Ectodermal cell (in vitro differentiated cells): Measurements from ENCODE around the gene CD79A.

Experiments
- H3K27ac ChIP-seq: 2 replicates; pipeline ENCODE4 v1.7.0; 2013; ENCODE audit warnings: mild to moderate bottlenecking, low read depth, low read length; ENCODE audit not compliant: insufficient read depth, poor library complexity, severe bottlenecking
- H3K27me3 ChIP-seq: 2 replicates; pipeline ENCODE4 v1.7.0; 2013; ENCODE audit warnings: mild to moderate bottlenecking, low read length; ENCODE audit not compliant: insufficient read depth, control insufficient read depth, poor library complexity, severe bottlenecking
- H3K36me3 ChIP-seq: one replicate; pipeline ENCODE4 v1.7.0; 2013; ENCODE audit warnings: low read length; ENCODE audit not compliant: control insufficient read depth, insufficient read depth
- H3K4me1 ChIP-seq: one replicate; pipeline ENCODE4 v1.7.0; 2013; ENCODE audit warnings: low read length; ENCODE audit not compliant: control insufficient read depth, insufficient read depth
- H3K4me3 ChIP-seq: 2 replicates; pipeline ENCODE4 v1.7.0; 2013; ENCODE audit warnings: low read depth, low read length, control low read depth; ENCODE audit not compliant: insufficient read depth
- H3K9me3 ChIP-seq: 2 replicates; pipeline ENCODE4 v1.7.0; 2013; ENCODE audit warnings: mild to moderate bottlenecking, low read length, moderate library complexity; ENCODE audit not compliant: control insufficient read depth
- WGBS, 2 experiments: methylation state at CpG; one replicate each; pipeline ENCODE4 v1.1.7; 2013; ENCODE audit warnings: missing lambda C conversion rate in 2 of 2; 5-methylcytosine and 5-hydroxymethylcytosine counted together

Gene CD79A

DNA sequence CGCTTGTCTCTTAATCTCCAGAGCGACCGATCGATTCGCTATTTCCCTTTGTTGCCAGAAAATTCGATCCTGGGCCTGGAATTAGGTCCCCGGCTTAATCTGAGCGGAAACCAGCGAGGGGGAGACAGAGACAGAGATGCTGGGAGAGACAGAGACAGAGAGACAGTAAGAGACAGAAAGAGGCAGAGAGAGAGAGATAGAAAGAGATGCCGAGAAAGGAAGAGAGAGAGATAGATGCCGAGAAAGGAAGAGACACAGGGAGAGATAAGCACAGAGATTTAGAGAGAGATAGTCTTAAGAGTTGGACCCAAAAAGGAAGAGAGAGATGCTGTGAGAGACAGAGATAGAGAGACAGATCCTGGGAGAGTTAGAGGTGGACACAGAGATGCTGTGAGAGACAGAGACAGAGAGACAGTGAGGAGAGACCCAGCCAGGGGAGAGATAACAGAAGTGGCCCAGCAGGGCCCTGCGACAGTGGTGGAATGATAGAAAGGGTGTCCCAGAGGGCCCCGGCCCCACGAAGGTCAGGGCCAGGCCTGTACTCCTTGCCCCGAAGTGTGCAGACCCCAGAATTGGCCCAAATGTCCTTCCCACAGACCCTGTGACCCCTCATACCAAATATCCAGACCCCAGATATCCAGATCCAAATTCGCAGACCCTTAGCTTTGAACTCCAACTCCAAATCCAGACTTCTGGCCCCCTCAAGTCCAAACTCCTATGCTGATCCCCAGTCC, 49.9 kb downstream of the CD79A start:
- Histone ChIP-seq H3K4me3 (no peak overlapping the region), H3K36me3 (no peaks in the 10 kb centered on the region)
- WGBS, 2 experiments: 46 to 48% methylated on average over 16 of the region's 16 CpGs

DNA sequence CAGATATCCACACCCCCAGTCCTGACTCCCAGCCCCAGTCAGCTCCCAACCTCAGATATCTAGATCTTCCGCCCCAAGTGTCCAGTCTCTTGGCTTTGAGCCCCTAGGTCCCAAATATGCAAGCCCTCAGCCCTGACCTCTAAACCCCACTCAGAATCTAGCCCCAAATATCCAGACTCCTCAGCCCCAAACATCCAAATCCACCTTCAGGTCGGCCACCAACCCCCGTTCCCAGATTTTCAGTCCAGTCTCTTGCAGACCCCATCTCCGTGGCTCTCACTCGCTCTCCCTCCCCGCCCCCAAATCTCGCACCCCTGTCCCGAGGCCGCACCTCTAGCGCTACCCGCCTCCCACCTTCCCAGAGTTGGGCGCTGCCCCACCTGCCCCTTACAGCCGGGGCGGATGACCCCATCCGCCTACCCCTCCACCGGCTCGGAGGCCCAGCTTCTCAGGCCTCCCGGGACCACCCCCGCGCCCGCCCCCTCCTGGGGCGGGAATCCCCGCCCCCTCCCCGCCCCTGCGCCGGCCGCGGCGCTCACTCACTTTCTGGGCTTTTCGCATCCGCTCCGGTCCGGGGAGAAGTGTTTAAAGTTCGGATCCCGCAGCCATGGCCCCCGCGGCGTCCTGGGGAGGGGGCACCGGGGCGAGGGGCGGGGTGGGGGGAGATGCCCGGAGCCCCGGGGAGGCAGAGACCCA, 50.6 kb downstream of the CD79A start:
- WGBS, 2 experiments: 2 to 3% methylated on average over 43 of the region's 43 CpGs
- no peaks in the 10 kb centered on the region for H3K9me3 ChIP-seq
- H3K4me1 ChIP-seq: peaks cover 4% of the 10 kb centered on the region
- peaks cover 100% of the 10 kb centered on the region for H3K27me3 ChIP-seq
- no peak overlapping the region for H3K27ac ChIP-seq
- H3K36me3 ChIP-seq: no peaks in the 10 kb centered on the region
- peak overlapping the region; percentile 19 for H3K4me3 ChIP-seq

More for the DNA sequence above, 49.9 kb downstream of the CD79A start:
- no peaks in the 10 kb centered on the region for H3K9me3 ChIP-seq
- H3K27ac ChIP-seq: no peak overlapping the region
- peaks cover 100% of the 10 kb centered on the region for H3K27me3 ChIP-seq
- peaks cover 11% of the 10 kb centered on the region for H3K4me1 ChIP-seq

DNA sequence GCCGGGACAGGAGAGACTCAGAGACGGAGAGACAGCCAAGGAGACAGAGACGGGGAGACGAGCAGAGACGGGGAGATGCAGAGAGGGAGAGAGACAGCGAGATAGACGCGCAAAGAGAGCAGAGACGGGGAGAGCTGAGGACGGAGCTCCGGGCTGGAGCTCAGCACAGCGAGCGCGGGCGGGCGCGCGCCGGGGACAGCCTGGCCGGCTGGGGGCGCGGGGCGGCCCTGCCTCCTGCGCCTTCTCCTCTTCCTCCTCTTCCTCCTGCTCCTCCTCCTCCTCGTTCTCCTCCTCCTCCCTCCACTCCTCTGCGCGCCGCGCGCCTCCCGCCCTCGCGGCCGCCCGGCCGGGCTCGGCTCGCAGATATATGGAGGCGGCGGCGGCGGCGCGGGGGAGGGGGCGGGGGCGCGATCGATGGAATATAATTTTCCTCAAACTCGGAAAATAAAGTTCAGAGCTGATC, 51.2 kb downstream of the CD79A start, which contains the start of gene ERFL:
TSS of gene ERFL (minus strand) at position 229 of the 463 bp plus-strand sequence. CDS start 15,530 bp downstream, outside the sequence.
- Histone ChIP-seq H3K36me3 (no peaks in the 10 kb centered on the region), H3K4me3 (peak within 1 kb of the TSS; percentile 19), H3K9me3 (no peaks in the 10 kb centered on the region), H3K4me1 (peaks cover 4% of the 10 kb centered on the region), H3K27ac (no peak within 1 kb of the TSS), H3K27me3 (peaks cover 100% of the 10 kb centered on the region)
- 0% methylated on average over 48 of the region's 49 CpGs for WGBS, 2 experiments

GRCh38 chr19:41928754-41929535, 51.9 kb downstream of the CD79A start:
- no peaks in the 10 kb centered on the region for H3K36me3 ChIP-seq
- H3K27ac ChIP-seq: no peak overlapping the region
- peaks cover 100% of the 10 kb centered on the region for H3K27me3 ChIP-seq
- 6% methylated on average over 28 to 29 of the region's 29 CpGs for WGBS, 2 experiments
- H3K4me1 ChIP-seq: peaks cover 4% of the 10 kb centered on the region
- H3K4me3 ChIP-seq: peak overlapping the region; percentile 19
- no peaks in the 10 kb centered on the region for H3K9me3 ChIP-seq

DNA sequence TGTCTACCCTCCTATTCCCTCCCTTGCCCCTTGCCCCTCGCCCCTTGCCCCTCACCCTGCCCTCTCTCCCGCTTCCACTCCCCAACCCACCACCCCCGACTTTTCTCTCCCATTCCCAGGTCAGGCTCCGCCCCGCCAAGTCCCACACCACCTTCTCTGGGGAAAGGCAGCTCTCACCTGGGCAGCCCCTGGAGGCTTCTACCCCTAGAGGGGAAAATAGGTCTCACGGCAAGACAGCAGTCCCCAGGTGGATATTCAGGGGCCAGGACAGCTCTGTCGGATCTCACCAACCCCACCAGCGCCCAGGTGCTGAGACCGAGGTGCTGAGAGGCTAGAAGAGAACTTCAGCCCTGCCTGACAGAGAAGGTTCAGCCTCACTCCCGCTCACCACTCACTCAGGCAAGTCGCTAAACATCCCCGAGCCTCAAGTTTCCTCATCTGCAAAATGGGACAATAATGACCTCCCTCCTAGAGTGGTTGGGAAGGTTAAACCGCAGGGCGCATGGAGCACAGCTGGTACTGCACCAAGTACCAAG, 52.5 kb downstream of the CD79A start:
- Histone ChIP-seq H3K9me3 (no peaks in the 10 kb centered on the region), H3K27me3 (peaks cover 100% of the 10 kb centered on the region), H3K4me1 (peaks cover 4% of the 10 kb centered on the region), H3K27ac (no peak overlapping the region), H3K36me3 (no peaks in the 10 kb centered on the region), H3K4me3 (no peak overlapping the region)
- 20 to 23% methylated on average over 14 of the region's 14 CpGs for WGBS, 2 experiments

DNA sequence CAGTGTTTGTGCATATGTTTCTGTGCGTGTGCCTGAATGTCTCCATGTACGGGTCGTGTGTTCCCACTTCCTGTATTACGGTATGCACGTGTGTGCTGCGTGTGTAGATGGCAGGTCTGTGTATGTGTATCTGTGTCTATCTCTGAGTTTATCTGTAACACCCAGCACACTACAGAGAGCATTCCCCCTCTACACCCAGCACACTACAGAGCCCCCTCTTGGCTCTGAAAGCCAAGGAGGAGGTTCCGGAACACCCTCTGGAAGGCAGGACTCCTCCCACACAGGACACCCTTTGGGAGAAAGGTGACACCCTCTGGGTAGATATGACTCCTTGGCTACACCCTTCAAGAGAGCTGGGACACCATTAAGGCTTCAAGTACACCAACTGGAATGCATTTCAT, 53.2 kb downstream of the CD79A start:
- Histone ChIP-seq H3K27me3 (peaks cover 100% of the 10 kb centered on the region), H3K9me3 (no peaks in the 10 kb centered on the region), H3K4me3 (no peak overlapping the region), H3K4me1 (peaks cover 4% of the 10 kb centered on the region), H3K27ac (no peak overlapping the region), H3K36me3 (no peaks in the 10 kb centered on the region)
- 42 to 47% methylated on average over 7 of the region's 7 CpGs for WGBS, 2 experiments
